MM.1S (cell line): Measurements from ENCODE around the gene SLC38A8.

ENCODE experiments used
- EZH2 ChIP-seq: fragments of 300-600 bp; sonication (generic); optimal IDR thresholded peaks from 2 replicates; pipeline ENCODE3; 2017; ENCODE audit warnings: low read depth, mild to moderate bottlenecking, antibody characterized with exemption, low read length, mixed read lengths
- TF ChIP-seq, protein P1 (sequence below): fragments of 300-600 bp; sonication (generic); IDR thresholded peaks from 2 replicates; pipeline ENCODE4 v1.5.1; 2016; ENCODE audit warnings: antibody characterized with exemption, low read length, mixed read lengths

DNA sequence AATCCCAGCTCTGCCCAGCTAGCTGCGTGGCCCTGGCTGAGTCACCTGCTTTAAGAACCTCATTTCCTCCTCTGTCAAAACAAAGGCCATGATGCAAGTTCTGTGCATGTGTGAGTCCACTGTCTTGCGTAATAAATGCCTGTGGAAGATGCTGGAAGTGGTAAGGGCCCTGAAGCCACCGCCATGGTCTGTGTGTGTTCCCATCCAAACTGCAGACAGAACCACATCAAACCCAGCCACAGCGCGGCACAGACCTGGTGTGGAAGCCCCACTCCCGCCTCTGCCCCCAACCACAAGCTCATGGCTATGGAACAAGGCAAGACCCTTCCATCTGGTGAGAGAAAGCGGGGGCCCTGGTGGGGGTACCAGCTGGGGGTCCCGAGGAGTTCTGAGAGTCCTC is 48.5 kb downstream of the SLC38A8 start:
- TF ChIP-seq EZH2: no peak
- TF ChIP-seq, protein P1, sequence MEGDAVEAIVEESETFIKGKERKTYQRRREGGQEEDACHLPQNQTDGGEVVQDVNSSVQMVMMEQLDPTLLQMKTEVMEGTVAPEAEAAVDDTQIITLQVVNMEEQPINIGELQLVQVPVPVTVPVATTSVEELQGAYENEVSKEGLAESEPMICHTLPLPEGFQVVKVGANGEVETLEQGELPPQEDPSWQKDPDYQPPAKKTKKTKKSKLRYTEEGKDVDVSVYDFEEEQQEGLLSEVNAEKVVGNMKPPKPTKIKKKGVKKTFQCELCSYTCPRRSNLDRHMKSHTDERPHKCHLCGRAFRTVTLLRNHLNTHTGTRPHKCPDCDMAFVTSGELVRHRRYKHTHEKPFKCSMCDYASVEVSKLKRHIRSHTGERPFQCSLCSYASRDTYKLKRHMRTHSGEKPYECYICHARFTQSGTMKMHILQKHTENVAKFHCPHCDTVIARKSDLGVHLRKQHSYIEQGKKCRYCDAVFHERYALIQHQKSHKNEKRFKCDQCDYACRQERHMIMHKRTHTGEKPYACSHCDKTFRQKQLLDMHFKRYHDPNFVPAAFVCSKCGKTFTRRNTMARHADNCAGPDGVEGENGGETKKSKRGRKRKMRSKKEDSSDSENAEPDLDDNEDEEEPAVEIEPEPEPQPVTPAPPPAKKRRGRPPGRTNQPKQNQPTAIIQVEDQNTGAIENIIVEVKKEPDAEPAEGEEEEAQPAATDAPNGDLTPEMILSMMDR: no peak
